OCI-LY7 (cell line): Measurements from ENCODE around the gene USP51.
"Not testable (repeated sequence)": the region's sequence is repeated elsewhere in the genome, so short reads cannot be mapped to it uniquely, and the experiment has no call there.

ENCODE experiments used
- EZH2phosphoT487 ChIP-seq: fragments of 200-600 bp; sonication (generic); IDR thresholded peaks from 2 replicates; pipeline ENCODE4 v1.6.1; 2018; ENCODE audit warnings: low read depth, borderline replicate concordance, mild to moderate bottlenecking, mixed run types, antibody characterized with exemption, low read length, moderate library complexity, mixed read lengths
- TF ChIP-seq, protein P1 (sequence below): fragments of 200-600 bp; sonication (generic); conservative IDR thresholded peaks from 2 replicates; pipeline ENCODE4 v1.5.1; 2014; ENCODE audit warnings: mild to moderate bottlenecking, antibody characterized with exemption, low read length, moderate library complexity, mixed read lengths

DNA sequence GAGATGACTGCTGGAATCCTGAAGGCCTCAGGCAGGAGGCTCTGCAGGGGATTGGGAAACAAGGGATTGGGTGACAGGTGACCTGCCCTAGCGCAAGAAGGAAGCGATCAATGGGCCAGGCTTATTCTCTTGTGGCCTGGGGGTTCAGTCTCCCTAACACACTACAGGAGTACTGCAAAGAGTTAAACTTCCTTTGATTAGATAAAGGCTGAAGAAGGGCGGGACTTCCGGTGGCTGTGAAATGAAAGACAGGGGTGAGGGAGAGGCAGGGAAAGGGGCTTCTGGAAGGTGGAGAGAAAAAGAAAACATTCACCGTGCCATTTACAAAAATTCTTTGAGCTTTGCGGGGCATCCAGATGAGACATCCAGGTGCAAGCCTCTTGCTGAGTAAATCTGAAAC, 33.9 kb downstream of the USP51 start:
- TF ChIP-seq, protein P1, sequence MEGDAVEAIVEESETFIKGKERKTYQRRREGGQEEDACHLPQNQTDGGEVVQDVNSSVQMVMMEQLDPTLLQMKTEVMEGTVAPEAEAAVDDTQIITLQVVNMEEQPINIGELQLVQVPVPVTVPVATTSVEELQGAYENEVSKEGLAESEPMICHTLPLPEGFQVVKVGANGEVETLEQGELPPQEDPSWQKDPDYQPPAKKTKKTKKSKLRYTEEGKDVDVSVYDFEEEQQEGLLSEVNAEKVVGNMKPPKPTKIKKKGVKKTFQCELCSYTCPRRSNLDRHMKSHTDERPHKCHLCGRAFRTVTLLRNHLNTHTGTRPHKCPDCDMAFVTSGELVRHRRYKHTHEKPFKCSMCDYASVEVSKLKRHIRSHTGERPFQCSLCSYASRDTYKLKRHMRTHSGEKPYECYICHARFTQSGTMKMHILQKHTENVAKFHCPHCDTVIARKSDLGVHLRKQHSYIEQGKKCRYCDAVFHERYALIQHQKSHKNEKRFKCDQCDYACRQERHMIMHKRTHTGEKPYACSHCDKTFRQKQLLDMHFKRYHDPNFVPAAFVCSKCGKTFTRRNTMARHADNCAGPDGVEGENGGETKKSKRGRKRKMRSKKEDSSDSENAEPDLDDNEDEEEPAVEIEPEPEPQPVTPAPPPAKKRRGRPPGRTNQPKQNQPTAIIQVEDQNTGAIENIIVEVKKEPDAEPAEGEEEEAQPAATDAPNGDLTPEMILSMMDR = not testable (repeated sequence)
- TF ChIP-seq EZH2phosphoT487 = not testable (repeated sequence)
